Ovary (tissue), 3 donors: ENCODE measurements around the gene KRTAP10-7.
"Not testable (repeated sequence)": the region's sequence is repeated elsewhere in the genome, so short reads cannot be mapped to it uniquely, and the experiment has no call there.

ENCODE experiments used
- CTCF ChIP-seq, 3 donors: fragments of 450-650 bp in 2 of 3; fragments of 200-600 bp in 1 of 3; IDR thresholded peaks; one replicate each; pipeline versions ENCODE4 v1.5.1 to v1.8.0; 2016 to 2022; ENCODE audit warnings: antibody characterized with exemption in 3 of 3, mild to moderate bottlenecking in 1 of 3
- EP300 ChIP-seq: sonication (generic); formaldehyde crosslinking; IDR thresholded peaks from one replicate; pipeline ENCODE4 v1.6.1; 2017; ENCODE audit warnings: antibody characterized with exemption
- POLR2A ChIP-seq: fragments of 450-650 bp; IDR thresholded peaks from one replicate; pipeline ENCODE4 v1.6.1; 2017; ENCODE audit warnings: antibody characterized with exemption, mild to moderate bottlenecking, moderate library complexity
- donor health status: DM: no; HTN: no; CAD: no.

GRCh38 chr21:44637851-44638348, 37.5 kb downstream of the KRTAP10-7 start:
- TF ChIP-seq CTCF (IDR thresholded peaks at IDR 0.05); POLR2A; EP300: not testable (repeated sequence)
